Thyroid gland (tissue), 4 donors: Measurements from ENCODE around the gene MED17.

ENCODE experiments used
- CTCF ChIP-seq, 6 experiments: fragments of 200-600 bp in 3 of 6; fragments of 450-650 bp in 3 of 6; sonication (generic) in 3 of 6; IDR thresholded peaks; one replicate each; pipeline ENCODE4 v1.5.1; 2016 to 2019; ENCODE audit warnings: antibody characterized with exemption in 6 of 6, mild to moderate bottlenecking in 2 of 6, inconsistent platforms in 1 of 6, moderate library complexity in 1 of 6
- POLR2A ChIP-seq, 2 donors: fragments of 450-650 bp; IDR thresholded peaks; one replicate each; pipeline ENCODE4 v1.6.1; 2017; ENCODE audit warnings: antibody characterized with exemption in 2 of 2, mild to moderate bottlenecking in 2 of 2, moderate library complexity in 1 of 2

GRCh38 chr11:93832780-93833179 is 48.7 kb downstream of the MED17 start:
- no peak for TF ChIP-seq CTCF (IDR thresholded peaks at IDR 0.05)
- TF ChIP-seq POLR2A (IDR thresholded peaks at IDR 0.05): no peak
